ENCODE data around the gene BARX1.

- no peak for TF ChIP-seq POLR2AphosphoS5 (IDR thresholded peaks at IDR 0.05)
- TF ChIP-seq CTCF (IDR thresholded peaks at IDR 0.05; ENCODE audit: poor library complexity, severe bottlenecking), result no peak
- no peak for TF ChIP-seq EZH2 (IDR thresholded peaks at IDR 0.05; ENCODE audit: borderline replicate concordance, insufficient read depth, low read length, poor library complexity, severe bottlenecking)
Measured at GRCh38 chr9:93941493-93941892, 13.7 kb downstream of the BARX1 start.

All from neural cell (in vitro differentiated cells).